Transverse colon (tissue), 4 donors: Measurements from ENCODE around the gene SRM. TPM values are rescaled to one million over a fixed set of nuclear protein-coding genes. Genes with fewer than 3 reads are reported as not detected.
"Not testable (repeated sequence)": the region's sequence is repeated elsewhere in the genome, so short reads cannot be mapped to it uniquely, and the experiment has no call there.

Experiments used
- DNase-seq: peaks from one replicate; pipeline ENCODE4 v3.0.0-alpha.2; 2019
- H3K27ac ChIP-seq, 4 donors: fragments of 200-600 bp; sonication (generic); 2 replicates each; pipeline ENCODE4 v1.5.1; 2016 to 2018; ENCODE audit warnings: inconsistent platforms in 4 of 4
- H3K27me3 ChIP-seq: fragments of 200-600 bp; sonication (generic); 2 replicates; pipeline ENCODE4 v1.5.1; 2017; ENCODE audit warnings: inconsistent platforms
- H3K36me3 ChIP-seq, 4 donors: fragments of 200-600 bp; sonication (generic); 2 replicates each; pipeline ENCODE4 v1.5.1; 2017 to 2019; ENCODE audit warnings: inconsistent platforms in 4 of 4
- H3K4me1 ChIP-seq, 4 donors: fragments of 200-600 bp; sonication (generic); 2 replicates each; pipeline ENCODE4 v1.5.1; 2017 to 2020; ENCODE audit warnings: inconsistent platforms in 4 of 4
- H3K4me3 ChIP-seq, 4 donors: fragments of 200-600 bp; sonication (generic); 1 replicate in 1 of 4; 2 replicates in 3 of 4; pipeline versions ENCODE4 v1.5.1 to v1.6.1; 2017 to 2019; ENCODE audit warnings: inconsistent platforms in 4 of 4
- H3K9me3 ChIP-seq, 2 donors: fragments of 200-600 bp; sonication (generic); 2 replicates each; pipeline ENCODE4 v1.5.1; 2017 to 2019; ENCODE audit warnings: inconsistent platforms in 2 of 2
- CTCF ChIP-seq, 5 experiments: fragments of 200-600 bp in 3 of 5; fragments of 450-650 bp in 2 of 5; sonication (generic) in 3 of 5; IDR thresholded peaks; 1 replicate in 2 of 5; 2 replicates in 3 of 5; pipeline ENCODE4 v1.5.1; 2016 to 2017; ENCODE audit warnings: antibody characterized with exemption in 5 of 5, inconsistent platforms in 3 of 5, mild to moderate bottlenecking in 2 of 5, moderate library complexity in 1 of 5
- EP300 ChIP-seq: sonication (generic); formaldehyde crosslinking; IDR thresholded peaks from one replicate; pipeline ENCODE4 v1.6.1; 2017; ENCODE audit warnings: antibody characterized with exemption, low read depth
- POLR2A ChIP-seq: fragments of 450-650 bp; IDR thresholded peaks from one replicate; pipeline ENCODE4 v1.6.1; 2016; ENCODE audit warnings: antibody characterized with exemption, mild to moderate bottlenecking, moderate library complexity
- POLR2AphosphoS5 ChIP-seq, 3 donors: sonication (generic); formaldehyde crosslinking; IDR thresholded peaks; one replicate each; pipeline ENCODE4 v1.6.1; 2016; ENCODE audit warnings: antibody characterized with exemption in 3 of 3
- WGBS, 2 donors: methylation state at CpG; one replicate each; pipeline ENCODE4 v1.1.5; 2018; ENCODE audit warnings: low coverage in 1 of 2; 5-methylcytosine and 5-hydroxymethylcytosine counted together
- in situ Hi-C, 4 donors: fragments of 200-750 bp; cut with MboI; loops; one replicate each; pipeline versions ENCODE4 v1.15.0 to v1.15.1; 2017; ENCODE audit warnings: low sequenced_read_pairs in 3 of 4, low pct_ligation_motif_present in 1 of 4, low pct_unique_long_range_greater_than_20kb in 1 of 4
- intact Hi-C: fragments of 100-400 bp; cut with DNase I; formaldehyde crosslinking; loops from one replicate; pipeline ENCODE4 v1.15.1; 2023; ENCODE audit warnings: low total_unique reads
- total RNA-seq, 4 donors: library from RNA; depleted of rRNA; stranded (reverse); fragments of >200 nt; gene quantifications; one replicate each; pipeline ENCODE4 v1.1.0, GENCODE V29; 2016

The SRM gene
- total RNA-seq, 4 donors from 2014 or later, result 13.0 to 25.1 (median 20.3) TPM

DNA sequence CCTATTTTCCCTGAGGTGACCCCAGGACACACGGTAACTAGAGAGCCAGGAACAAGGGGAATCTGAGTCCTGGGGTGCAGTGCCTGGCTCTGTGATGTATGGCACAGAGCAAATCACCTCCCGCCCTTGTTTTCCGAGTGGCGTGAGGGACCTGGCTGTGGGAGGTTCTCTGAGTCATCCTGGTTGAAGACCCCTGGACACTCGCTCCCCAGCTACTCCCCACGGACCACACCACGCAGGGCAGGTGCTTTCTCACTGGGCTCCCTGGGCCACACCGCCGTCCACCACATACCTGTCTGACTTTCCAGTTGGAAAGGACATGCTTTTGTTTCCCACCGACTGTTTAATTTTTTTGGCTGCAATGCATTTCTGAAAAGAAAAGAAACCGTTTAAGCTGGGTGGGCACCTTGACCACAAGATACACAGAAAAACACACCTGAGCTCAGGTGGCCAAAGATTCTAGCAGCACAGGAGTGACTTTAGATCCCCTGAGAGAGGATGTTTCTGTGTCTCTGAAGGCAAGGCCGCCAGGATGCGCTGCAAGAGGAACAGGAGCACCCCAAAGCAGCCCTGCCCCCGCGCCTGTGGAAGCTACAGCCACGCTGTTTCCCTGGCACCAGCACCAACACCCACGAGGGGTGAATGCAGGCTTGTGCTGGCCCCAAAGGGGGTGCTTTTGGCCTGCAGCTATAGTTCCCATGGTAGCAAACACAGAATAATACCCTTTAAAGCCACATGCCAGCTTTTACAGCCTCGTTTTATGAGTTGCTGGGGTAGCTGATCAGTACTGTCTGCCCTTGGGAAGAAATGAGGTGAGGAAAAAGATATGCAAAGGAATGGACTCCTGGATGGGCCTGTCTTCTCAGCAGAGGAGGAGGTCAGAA, 8.1 kb upstream of the SRM start:
- Histone ChIP-seq H3K27ac (no peak overlapping the region), H3K4me1 (no peaks in the 10 kb centered on the region), H3K4me3 (no peak overlapping the region), H3K36me3 (peaks cover 0 to 54% (median 23%) of the 10 kb centered on the region in 4 donors), H3K27me3 (no peaks in the 10 kb centered on the region), H3K9me3 (no peaks in the 10 kb centered on the region)
- no peak for DNase-seq
- in situ Hi-C loops (no loop called here), intact Hi-C loops (no loop called here)
- WGBS, 2 donors, result 48 to 88% methylated on average over 6 to 18 of the region's 18 CpGs
- TF ChIP-seq POLR2A, result no peak
- TF ChIP-seq POLR2AphosphoS5 (IDR thresholded peaks at IDR 0.05), result no peak
- TF ChIP-seq CTCF (IDR thresholded peaks at IDR 0.05), result no peak

DNA sequence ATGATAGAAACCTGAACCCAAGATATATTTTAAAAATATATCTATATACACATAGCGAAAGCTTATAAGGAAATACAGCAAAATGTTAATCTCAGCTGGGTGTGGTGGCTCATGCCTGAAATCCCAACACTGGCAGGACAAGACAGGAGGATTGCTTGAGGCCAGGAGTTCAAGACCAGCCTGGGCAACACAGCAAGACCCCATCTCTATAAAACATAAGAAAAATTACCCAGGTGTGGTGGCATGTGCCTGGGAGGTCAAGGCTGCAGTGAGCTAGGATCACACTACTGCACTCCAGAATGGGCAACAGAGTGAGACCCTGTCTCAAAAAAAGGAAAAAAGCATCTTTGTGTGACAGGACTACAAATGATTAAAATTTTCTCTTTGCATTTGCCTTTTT, 6.0 kb upstream of the SRM start:
- Histone ChIP-seq H3K4me1 (peaks cover 2 to 8% (median 5%) of the 10 kb centered on the region in 4 donors), H3K4me3 (no peak overlapping the region), H3K9me3 (no peaks in the 10 kb centered on the region), H3K27ac (no peak overlapping the region), H3K27me3 (no peaks in the 10 kb centered on the region), H3K36me3 (peaks cover 0 to 47% (median 23%) of the 10 kb centered on the region in 4 donors)
- DNase-seq, result no peak
- TF ChIP-seq POLR2AphosphoS5 (IDR thresholded peaks at IDR 0.05), result no peak
- no peak for TF ChIP-seq EP300
- TF ChIP-seq CTCF (IDR thresholded peaks at IDR 0.05), result no peak
- TF ChIP-seq POLR2A, result no peak
- in situ Hi-C loops, result no loop called here
- WGBS, 2 donors, result 90 to 100% methylated on average over 1 of the region's 1 CpG
- intact Hi-C loops, result no loop called here

GRCh38 chr1:11064942-11065341, 5.1 kb upstream of the SRM start:
- no peak for DNase-seq
- intact Hi-C loops, result no loop called here
- Histone ChIP-seq H3K27me3 (no peaks in the 10 kb centered on the region), H3K9me3 (no peaks in the 10 kb centered on the region), H3K27ac (no peak overlapping the region), H3K4me1 (peaks cover 5 to 11% (median 8%) of the 10 kb centered on the region in 4 donors), H3K4me3 (no peak overlapping the region), H3K36me3 (peaks cover 0 to 46% (median 23%) of the 10 kb centered on the region in 4 donors)
- in situ Hi-C loops, result no loop called here
- no peak for TF ChIP-seq EP300
- WGBS, 2 donors, result 94 to 95% methylated on average over 3 of the region's 3 CpGs

GRCh38 chr1:11063937-11064537, 4.2 kb upstream of the SRM start:
- whole genome bisulfite sequencing, 2 donors, result 85 to 91% methylated on average over 8 to 18 of the region's 18 CpGs
- Histone ChIP-seq H3K4me1 (peaks cover 5 to 15% (median 12%) of the 10 kb centered on the region in 4 donors), H3K36me3 (peaks cover 0 to 37% (median 18%) of the 10 kb centered on the region in 4 donors)
- intact Hi-C loops, in situ Hi-C loops, H3K4me3 ChIP-seq, H3K27me3 ChIP-seq, DNase-seq, H3K9me3 ChIP-seq, H3K27ac ChIP-seq: not testable (repeated sequence)

GRCh38 chr1:11062965-11063401, 3.2 kb upstream of the SRM start:
- WGBS, 2 donors, result 40 to 51% methylated on average over 1 to 3 of the region's 3 CpGs
- DNase-seq, result no peak
- Histone ChIP-seq H3K4me1 (peaks cover 10 to 22% (median 19%) of the 10 kb centered on the region in 4 donors), H3K36me3 (peaks cover 0 to 27% (median 13%) of the 10 kb centered on the region in 4 donors), H3K27me3 (no peaks in the 10 kb centered on the region), H3K4me3 (no peak overlapping the region), H3K9me3 (no peaks in the 10 kb centered on the region), H3K27ac (no peak overlapping the region)
- TF ChIP-seq POLR2AphosphoS5 (IDR thresholded peaks at IDR 0.05) (no peak), CTCF (IDR thresholded peaks at IDR 0.05) (no peak), POLR2A (no peak), EP300 (no peak)
- intact Hi-C loops, result no loop called here
- in situ Hi-C loops, result no loop called here
